KMS-11 (cell line): ENCODE measurements around the gene PCSK6.

Source experiments
- H2AFZ ChIP-seq: fragments of 200-600 bp; sonication (generic); 2 replicates; pipeline ENCODE4 v1.6.1; 2016; ENCODE audit warnings: antibody characterized with exemption, mixed run types, low read depth
- H3K27ac ChIP-seq: fragments of 200-600 bp; sonication (generic); 2 replicates; pipeline ENCODE4 v1.6.1; 2016; ENCODE audit warnings: mild to moderate bottlenecking, mixed run types
- H3K27me3 ChIP-seq: fragments of 200-600 bp; sonication (generic); 2 replicates; pipeline ENCODE4 v1.6.1; 2017; ENCODE audit warnings: mild to moderate bottlenecking, low read depth, mixed run types, moderate library complexity; ENCODE audit not compliant: insufficient read depth
- H3K36me3 ChIP-seq: fragments of 200-600 bp; sonication (generic); 2 replicates; pipeline ENCODE4 v1.6.1; 2017; ENCODE audit warnings: mild to moderate bottlenecking, mixed run types; ENCODE audit not compliant: insufficient read depth
- H3K4me1 ChIP-seq: fragments of 200-600 bp; sonication (generic); 2 replicates; pipeline ENCODE4 v1.6.1; 2016; ENCODE audit warnings: mild to moderate bottlenecking, low read depth, mixed run types; ENCODE audit not compliant: poor library complexity, severe bottlenecking
- H3K4me2 ChIP-seq: fragments of 200-600 bp; sonication (generic); 2 replicates; pipeline ENCODE4 v1.7.0; 2016; ENCODE audit warnings: mild to moderate bottlenecking, mixed run types
- H3K4me3 ChIP-seq: fragments of 200-600 bp; sonication (generic); IDR thresholded peaks from 2 replicates; pipeline ENCODE4 v1.6.1; 2017; ENCODE audit warnings: low read depth, low read length, mixed read lengths; ENCODE audit not compliant: insufficient read depth
- H3K79me2 ChIP-seq: fragments of 200-600 bp; sonication (generic); 2 replicates; pipeline ENCODE4 v1.6.1; 2016; ENCODE audit warnings: low read depth, mixed run types; ENCODE audit not compliant: insufficient read depth
- H3K9ac ChIP-seq: fragments of 200-600 bp; sonication (generic); 2 replicates; pipeline ENCODE4 v1.6.1; 2016; ENCODE audit warnings: mild to moderate bottlenecking, mixed run types
- H4K20me1 ChIP-seq: fragments of 200-600 bp; sonication (generic); 2 replicates; pipeline ENCODE4 v1.6.1; 2016; ENCODE audit warnings: mild to moderate bottlenecking, mixed run types; ENCODE audit not compliant: insufficient read depth
- TF ChIP-seq, protein P1 (sequence below): fragments of 200-600 bp; sonication (generic); conservative IDR thresholded peaks from 2 replicates; pipeline ENCODE4 v1.6.1; 2017; ENCODE audit warnings: low read depth, mild to moderate bottlenecking, antibody characterized with exemption, low read length, moderate library complexity, mixed read lengths

The PCSK6 gene

DNA sequence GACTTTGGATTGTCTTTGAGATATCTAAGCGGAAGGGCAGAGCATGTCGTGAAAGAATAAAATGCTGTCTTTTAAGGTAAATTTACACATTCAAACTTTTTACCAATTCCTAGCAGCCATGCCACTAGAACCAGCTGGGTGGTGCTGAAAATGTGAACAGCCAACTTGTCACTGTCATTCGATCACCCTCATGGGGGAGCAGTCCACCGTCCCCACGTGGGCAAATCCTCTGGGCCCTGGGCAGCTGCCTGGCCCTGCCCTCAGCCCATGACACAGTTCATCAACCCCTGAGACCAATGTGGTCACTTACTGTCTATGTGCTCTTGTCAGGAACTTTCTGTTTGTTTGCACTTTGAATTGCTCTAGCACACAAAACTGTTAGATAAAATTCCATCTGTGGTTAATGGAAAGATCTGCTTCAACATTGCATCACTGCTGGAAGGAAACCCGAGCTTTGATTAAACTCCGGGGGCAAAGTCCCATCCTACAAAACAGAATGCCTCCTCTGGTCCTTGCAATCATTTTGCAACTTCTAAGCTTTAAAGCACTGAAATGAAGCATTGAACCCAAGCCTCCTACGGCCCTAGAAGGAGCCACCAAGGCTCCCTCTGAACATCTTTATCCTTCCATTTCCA is 50.1 kb downstream of the PCSK6 start:
- no peak overlapping the region for H3K9ac ChIP-seq
- no peak overlapping the region for H3K4me3 ChIP-seq
- no peak overlapping the region for H3K27ac ChIP-seq
- H3K4me2 ChIP-seq: no peak overlapping the region
- H3K4me1 ChIP-seq: no peaks in the 10 kb centered on the region
- no peaks in the 10 kb centered on the region for H3K27me3 ChIP-seq
- H3K79me2 ChIP-seq: no peaks in the 10 kb centered on the region
- no peak overlapping the region for H2AFZ ChIP-seq
- no peaks in the 10 kb centered on the region for H4K20me1 ChIP-seq
- no peaks in the 10 kb centered on the region for H3K36me3 ChIP-seq
- TF ChIP-seq, protein P1, sequence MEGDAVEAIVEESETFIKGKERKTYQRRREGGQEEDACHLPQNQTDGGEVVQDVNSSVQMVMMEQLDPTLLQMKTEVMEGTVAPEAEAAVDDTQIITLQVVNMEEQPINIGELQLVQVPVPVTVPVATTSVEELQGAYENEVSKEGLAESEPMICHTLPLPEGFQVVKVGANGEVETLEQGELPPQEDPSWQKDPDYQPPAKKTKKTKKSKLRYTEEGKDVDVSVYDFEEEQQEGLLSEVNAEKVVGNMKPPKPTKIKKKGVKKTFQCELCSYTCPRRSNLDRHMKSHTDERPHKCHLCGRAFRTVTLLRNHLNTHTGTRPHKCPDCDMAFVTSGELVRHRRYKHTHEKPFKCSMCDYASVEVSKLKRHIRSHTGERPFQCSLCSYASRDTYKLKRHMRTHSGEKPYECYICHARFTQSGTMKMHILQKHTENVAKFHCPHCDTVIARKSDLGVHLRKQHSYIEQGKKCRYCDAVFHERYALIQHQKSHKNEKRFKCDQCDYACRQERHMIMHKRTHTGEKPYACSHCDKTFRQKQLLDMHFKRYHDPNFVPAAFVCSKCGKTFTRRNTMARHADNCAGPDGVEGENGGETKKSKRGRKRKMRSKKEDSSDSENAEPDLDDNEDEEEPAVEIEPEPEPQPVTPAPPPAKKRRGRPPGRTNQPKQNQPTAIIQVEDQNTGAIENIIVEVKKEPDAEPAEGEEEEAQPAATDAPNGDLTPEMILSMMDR: no peak

DNA sequence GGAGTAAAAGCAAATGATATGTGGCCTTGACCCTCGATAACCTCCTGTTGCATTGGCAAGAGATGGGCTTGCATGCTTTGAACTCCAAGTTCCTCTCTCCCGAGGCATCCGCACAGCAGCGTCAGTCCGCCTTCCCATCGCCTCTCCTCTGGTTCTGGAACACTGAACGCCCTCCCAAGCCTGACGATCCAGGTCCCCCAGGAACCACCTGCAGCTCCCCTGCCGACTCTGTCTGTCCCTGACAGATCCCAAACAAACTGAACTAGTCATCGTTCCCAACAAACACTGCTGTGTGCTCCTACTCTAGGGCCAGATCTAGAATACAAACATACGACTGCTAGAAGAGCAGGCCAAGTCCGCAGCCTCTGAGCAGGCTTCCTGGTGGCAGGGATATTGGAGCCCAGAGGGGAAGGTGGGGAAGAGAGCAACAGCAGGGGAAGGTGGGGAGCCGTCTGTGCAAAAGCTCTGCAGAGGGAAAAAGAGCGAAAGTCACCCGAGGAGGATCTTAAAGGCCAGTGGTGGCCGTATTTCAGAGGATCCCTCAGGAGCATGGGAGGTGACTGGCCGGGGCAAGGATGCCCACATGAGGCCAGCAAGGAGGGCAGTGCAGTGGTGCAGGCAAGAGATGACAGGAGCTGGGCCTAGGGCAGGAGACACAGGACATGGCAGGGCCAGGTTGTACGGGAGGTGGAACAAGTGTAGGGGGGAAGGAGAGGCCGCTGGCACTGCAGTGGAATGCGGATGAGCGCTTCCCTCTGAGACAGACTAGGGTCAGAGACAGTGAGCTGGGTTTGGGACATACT is 50.8 kb downstream of the PCSK6 start:
- Histone ChIP-seq H3K79me2 (no peaks in the 10 kb centered on the region), H4K20me1 (no peaks in the 10 kb centered on the region), H3K4me1 (no peaks in the 10 kb centered on the region), H3K4me3 (no peak overlapping the region), H3K36me3 (no peaks in the 10 kb centered on the region), H3K27me3 (no peaks in the 10 kb centered on the region), H2AFZ (no peak overlapping the region), H3K9ac (no peak overlapping the region), H3K4me2 (no peak overlapping the region), H3K27ac (no peak overlapping the region)
- TF ChIP-seq, protein P1: no peak

DNA sequence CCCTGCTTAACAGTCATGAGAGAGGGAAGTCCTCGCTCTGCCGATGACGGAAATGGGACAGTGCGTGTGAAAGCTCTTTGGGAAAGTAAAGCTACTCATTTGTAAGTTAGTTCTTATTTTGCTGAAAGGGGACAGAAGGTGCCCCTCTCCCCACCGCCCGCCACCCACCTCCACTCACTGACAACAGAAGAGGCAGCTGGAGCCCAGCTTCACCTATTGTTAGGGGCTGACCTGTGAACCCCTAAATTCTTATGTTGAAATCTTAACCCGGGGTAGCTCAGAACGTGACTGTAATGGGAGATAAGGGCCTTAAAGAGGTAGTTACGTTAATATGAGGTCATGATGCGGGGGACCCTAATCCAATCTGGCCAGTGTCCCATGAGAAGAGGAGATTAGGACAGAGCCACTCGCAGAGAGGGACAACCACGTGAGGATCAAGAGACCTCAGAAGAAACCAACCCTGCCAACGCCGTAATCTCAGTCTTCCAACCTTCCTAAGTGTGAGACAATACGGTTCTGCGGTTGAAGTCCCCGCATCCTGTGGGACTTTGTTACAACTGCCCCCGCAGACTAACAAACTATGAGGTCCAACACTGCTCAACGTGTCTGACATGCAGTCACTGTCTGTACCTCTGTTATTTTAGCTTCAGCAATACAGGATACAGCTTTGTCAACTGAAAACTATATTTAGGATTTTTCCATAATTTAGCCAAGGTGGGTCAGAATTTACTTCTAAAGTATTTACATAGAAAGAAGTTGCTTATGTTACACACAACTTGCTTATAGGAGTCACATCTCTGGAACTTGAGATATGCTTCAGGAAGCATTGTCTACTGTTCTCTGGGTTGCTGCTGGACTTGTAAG is 51.7 kb downstream of the PCSK6 start:
- H3K4me1 ChIP-seq: no peaks in the 10 kb centered on the region
- no peaks in the 10 kb centered on the region for H3K36me3 ChIP-seq
- no peaks in the 10 kb centered on the region for H4K20me1 ChIP-seq
- H3K4me2 ChIP-seq: no peak overlapping the region
- no peak overlapping the region for H3K4me3 ChIP-seq
- H3K27ac ChIP-seq: no peak overlapping the region
- no peaks in the 10 kb centered on the region for H3K79me2 ChIP-seq
- TF ChIP-seq, protein P1: no peak
- H3K9ac ChIP-seq: no peak overlapping the region
- no peak overlapping the region for H2AFZ ChIP-seq
- no peaks in the 10 kb centered on the region for H3K27me3 ChIP-seq

DNA sequence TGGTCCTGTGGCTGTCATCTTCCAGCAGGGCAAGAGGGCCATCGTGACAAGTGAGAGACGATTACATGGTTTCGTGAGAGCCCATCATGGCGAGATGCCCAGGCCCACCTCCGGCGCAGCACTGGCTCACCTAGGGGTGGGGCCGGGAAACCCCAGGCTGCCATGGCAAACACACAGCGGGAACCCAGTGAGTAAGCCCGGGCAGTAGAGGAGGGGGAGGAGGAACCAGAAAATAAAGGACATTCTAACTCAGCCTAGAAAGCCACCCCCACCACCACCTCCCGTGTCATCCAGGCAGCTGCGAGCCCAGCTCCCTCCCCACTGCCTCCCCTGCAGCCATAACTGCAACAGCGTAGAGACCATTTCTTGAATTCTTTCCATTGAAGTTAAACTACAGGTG is 52.3 kb downstream of the PCSK6 start:
- no peak overlapping the region for H3K4me2 ChIP-seq

More for the DNA sequence above, 52.3 kb downstream of the PCSK6 start:
- Histone ChIP-seq H3K79me2 (no peaks in the 10 kb centered on the region), H3K4me3 (no peak overlapping the region), H2AFZ (no peak overlapping the region), H3K27ac (no peak overlapping the region), H3K4me1 (no peaks in the 10 kb centered on the region), H3K27me3 (no peaks in the 10 kb centered on the region), H3K9ac (no peak overlapping the region), H4K20me1 (no peaks in the 10 kb centered on the region), H3K36me3 (no peaks in the 10 kb centered on the region)
- TF ChIP-seq, protein P1: no peak
